ENCODE results near the gene ELMOD1.

ELMOD1 gene

GRCh38 chr11:107683061-107683460 is 92.1 kb downstream of the ELMOD1 start:
- H3K27ac ChIP-seq (ENCODE audit: low read depth, low read length) = no peak overlapping the region
- TF ChIP-seq EZH2phosphoT487 (IDR thresholded peaks at IDR 0.05; ENCODE audit: borderline replicate concordance, low read length) (no peak), CTCF (IDR thresholded peaks at IDR 0.05; ENCODE audit: low read depth, low read length, poor library complexity, severe bottlenecking) (no peak)
- no peak overlapping the region for H3K4me2 ChIP-seq (ENCODE audit: low read length)
- no peaks in the 10 kb centered on the region for H4K20me1 ChIP-seq (ENCODE audit: control insufficient read depth, insufficient read depth, low read depth, low read length)
- no peaks in the 10 kb centered on the region for H3K36me3 ChIP-seq (ENCODE audit: control insufficient read depth, low read length)
- no peaks in the 10 kb centered on the region for H3K9me2 ChIP-seq (replicated peaks; ENCODE audit: control insufficient read depth, low read length)
- H3K27me3 ChIP-seq (ENCODE audit: control insufficient read depth, low read length) = no peaks in the 10 kb centered on the region
- H3F3A ChIP-seq (ENCODE audit: control insufficient read depth, insufficient read depth) = no peaks in the 10 kb centered on the region
- H3K9me3 ChIP-seq (ENCODE audit: control insufficient read depth, insufficient read depth, low read length) = no peaks in the 10 kb centered on the region
- H3K79me2 ChIP-seq (ENCODE audit: control insufficient read depth, low read length) = no peaks in the 10 kb centered on the region
- H3K4me1 ChIP-seq (ENCODE audit: control insufficient read depth, low read length) = no peaks in the 10 kb centered on the region
- H3K4me3 ChIP-seq (ENCODE audit: low read length) = no peak overlapping the region

- Histone ChIP-seq H4K20me1 (ENCODE audit: control insufficient read depth, insufficient read depth, low read depth, low read length) (no peaks in the 10 kb centered on the region), H3K36me3 (ENCODE audit: control insufficient read depth, low read length) (no peaks in the 10 kb centered on the region), H3K4me1 (ENCODE audit: control insufficient read depth, low read length) (no peaks in the 10 kb centered on the region), H3K9me3 (ENCODE audit: control insufficient read depth, insufficient read depth, low read length) (no peaks in the 10 kb centered on the region), H3K27ac (ENCODE audit: low read depth, low read length) (no peak overlapping the region), H3K4me3 (ENCODE audit: low read length) (no peak overlapping the region), H3K9me2 (replicated peaks; ENCODE audit: control insufficient read depth, low read length) (no peaks in the 10 kb centered on the region), H3K4me2 (ENCODE audit: low read length) (no peak overlapping the region), H3K27me3 (ENCODE audit: control insufficient read depth, low read length) (no peaks in the 10 kb centered on the region), H3K79me2 (ENCODE audit: control insufficient read depth, low read length) (no peaks in the 10 kb centered on the region), H3F3A (ENCODE audit: control insufficient read depth, insufficient read depth) (no peaks in the 10 kb centered on the region)
- peak; percentile 36 for TF ChIP-seq CTCF (IDR thresholded peaks at IDR 0.05; ENCODE audit: low read depth, low read length, poor library complexity, severe bottlenecking)
- TF ChIP-seq EZH2phosphoT487 (IDR thresholded peaks at IDR 0.05; ENCODE audit: borderline replicate concordance, low read length) = no peak
Measured at GRCh38 chr11:107683807-107684206, 92.9 kb downstream of the ELMOD1 start.

- no peaks in the 10 kb centered on the region for H3K9me2 ChIP-seq (replicated peaks; ENCODE audit: control insufficient read depth, low read length)
- no peaks in the 10 kb centered on the region for H3F3A ChIP-seq (ENCODE audit: control insufficient read depth, insufficient read depth)
- H4K20me1 ChIP-seq (ENCODE audit: control insufficient read depth, insufficient read depth, low read depth, low read length) = no peaks in the 10 kb centered on the region
- no peak overlapping the region for H3K4me3 ChIP-seq (ENCODE audit: low read length)
- H3K36me3 ChIP-seq (ENCODE audit: control insufficient read depth, low read length) = no peaks in the 10 kb centered on the region
- H3K4me1 ChIP-seq (ENCODE audit: control insufficient read depth, low read length) = no peaks in the 10 kb centered on the region
- H3K27me3 ChIP-seq (ENCODE audit: control insufficient read depth, low read length) = peaks cover 2% of the 10 kb centered on the region; the same call in 1 of the 2 replicates
- H3K9me3 ChIP-seq (ENCODE audit: control insufficient read depth, insufficient read depth, low read length) = no peaks in the 10 kb centered on the region
- TF ChIP-seq CTCF (IDR thresholded peaks at IDR 0.05; ENCODE audit: low read depth, low read length, poor library complexity, severe bottlenecking) (no peak), EZH2phosphoT487 (IDR thresholded peaks at IDR 0.05; ENCODE audit: borderline replicate concordance, low read length) (no peak)
- no peak overlapping the region for H3K4me2 ChIP-seq (ENCODE audit: low read length)
- H3K27ac ChIP-seq (ENCODE audit: low read depth, low read length) = no peak overlapping the region
- no peaks in the 10 kb centered on the region for H3K79me2 ChIP-seq (ENCODE audit: control insufficient read depth, low read length)
Measured at GRCh38 chr11:107688322-107688918, 97.5 kb downstream of the ELMOD1 start.

Data from DOHH2 (cell line).